NT2/D1 (cell line): Measurements from ENCODE around the gene BCORL1.

Experiments
- SUZ12 ChIP-seq: IDR thresholded peaks from 2 replicates; pipeline ENCODE4 v1.6.1; 2011; ENCODE audit not compliant: insufficient read length, insufficient read depth; ENCODE audit errors: extremely low read depth
- YY1 ChIP-seq: IDR thresholded peaks from 2 replicates; pipeline ENCODE4 v1.6.1; 2011; ENCODE audit not compliant: insufficient read length, insufficient read depth
- ZNF274 ChIP-seq: IDR thresholded peaks from 2 replicates; pipeline ENCODE4 v1.6.1; 2011; ENCODE audit warnings: mild to moderate bottlenecking, low read depth, low read length

GRCh38 chrX:130013661-130014060 is 31.2 kb downstream of the BCORL1 start:
- no peak for TF ChIP-seq YY1
- no peak for TF ChIP-seq ZNF274
- no peak for TF ChIP-seq SUZ12
